Erythroblast (primary cell): ENCODE results near the gene GALNT15.

Experiments
- GATA1 ChIP-seq: IDR thresholded peaks from 2 replicates; pipeline ENCODE4 v1.6.1; 2011; ENCODE audit warnings: low read depth, mild to moderate bottlenecking, control low read depth, low read length, moderate library complexity
- POLR2A ChIP-seq: IDR thresholded peaks from 2 replicates; pipeline ENCODE4 v1.6.1; 2011; ENCODE audit warnings: mild to moderate bottlenecking, low read length

DNA sequence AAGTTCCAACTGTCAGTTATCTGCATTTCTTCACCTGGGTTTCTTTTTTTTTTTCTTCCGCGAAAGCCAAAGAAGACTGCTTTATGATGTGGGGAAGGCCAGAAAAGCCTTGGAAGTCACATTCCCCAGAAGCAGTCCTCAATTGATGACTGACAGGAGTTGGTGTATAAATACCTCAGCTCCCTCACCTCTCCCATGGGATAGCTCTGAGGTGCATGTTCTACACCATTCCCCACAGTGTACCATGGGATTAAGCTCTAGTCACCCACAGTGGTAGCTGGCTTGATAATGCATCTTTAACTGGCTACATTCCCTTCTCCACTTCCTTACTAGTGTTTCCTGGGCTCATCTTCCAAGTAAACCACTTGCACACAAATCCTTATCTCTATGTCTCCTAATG lies 59.8 kb downstream of the GALNT15 start:
- no peak for TF ChIP-seq POLR2A
- TF ChIP-seq GATA1: no peak
